SH-SY5Y (cell line): ENCODE data around the gene CBLB.

ENCODE experiments used
- GATA2 ChIP-seq: IDR thresholded peaks from 2 replicates; pipeline ENCODE4 v1.6.1; 2011; ENCODE audit warnings: mild to moderate bottlenecking, low read depth, low read length
- GATA3 ChIP-seq: IDR thresholded peaks from 2 replicates; pipeline ENCODE4 v1.6.1; 2011; ENCODE audit warnings: low read depth, mild to moderate bottlenecking, low read length, moderate library complexity

GRCh38 chr3:105715372-105715771 is 153.4 kb downstream of the CBLB start:
- TF ChIP-seq GATA3 (no peak), GATA2 (no peak)
